ENCODE measurements around the gene KATNBL1.
"Not testable (repeated sequence)": the region's sequence is repeated elsewhere in the genome, so short reads cannot be mapped to it uniquely, and the experiment has no call there.

The KATNBL1 gene

DNA sequence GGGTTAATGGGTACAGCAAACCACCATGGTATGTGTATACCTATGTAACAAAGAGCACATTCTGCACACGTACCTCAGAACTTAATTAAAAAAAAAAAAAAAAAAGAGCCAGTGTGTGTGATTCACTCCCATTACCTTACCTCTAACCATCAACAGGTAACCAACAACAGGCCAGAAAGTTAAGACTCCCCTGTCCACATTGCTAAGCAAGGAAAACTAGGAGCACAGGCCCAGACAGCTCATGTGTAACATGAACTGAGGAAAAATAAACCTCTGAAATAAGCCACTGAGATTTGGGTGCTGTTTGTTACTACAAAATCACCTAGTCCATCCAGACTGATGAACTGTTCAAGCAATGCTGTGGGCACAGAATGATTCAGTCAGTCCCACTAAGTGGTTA is 6.0 kb downstream of the KATNBL1 start:
- no peak for ATAC-seq
- TF ChIP-seq ESRRG (CRISPR knock-in tag; IDR thresholded peaks at IDR 0.05): no peak

GRCh38 chr15:34203305-34203704 is 6.6 kb downstream of the KATNBL1 start:
- TF ChIP-seq PPARA (CRISPR knock-in tag; IDR thresholded peaks at IDR 0.05; ENCODE audit: borderline replicate concordance): no peak
- no peak for TF ChIP-seq GLIS3 (CRISPR knock-in tag; IDR thresholded peaks at IDR 0.05)
- TF ChIP-seq ZNF70 (CRISPR knock-in tag; IDR thresholded peaks at IDR 0.05): no peak
- no peak for TF ChIP-seq ZNF565 (CRISPR knock-in tag; conservative IDR thresholded peaks at IDR 0.05; ENCODE audit: low read depth)
- TF ChIP-seq BACH2 (CRISPR knock-in tag; IDR thresholded peaks at IDR 0.05; ENCODE audit: borderline replicate concordance): no peak
- TF ChIP-seq OSR1 (CRISPR knock-in tag; IDR thresholded peaks at IDR 0.05): no peak
- TF ChIP-seq ZFP3 (CRISPR knock-in tag; IDR thresholded peaks at IDR 0.05): no peak
- no peak for TF ChIP-seq TOX (CRISPR knock-in tag; IDR thresholded peaks at IDR 0.05; ENCODE audit: borderline replicate concordance)
- TF ChIP-seq POU6F1 (CRISPR knock-in tag; IDR thresholded peaks at IDR 0.05; ENCODE audit: borderline replicate concordance, low read depth): no peak
- TF ChIP-seq SNAI2 (CRISPR knock-in tag; IDR thresholded peaks at IDR 0.05): no peak
- TF ChIP-seq ZNF8 (CRISPR knock-in tag; IDR thresholded peaks at IDR 0.05): no peak
- TF ChIP-seq TCF4 (CRISPR knock-in tag; IDR thresholded peaks at IDR 0.05; ENCODE audit: borderline replicate concordance): no peak
- no peak for TF ChIP-seq CSDC2 (CRISPR knock-in tag; IDR thresholded peaks at IDR 0.05)
- TF ChIP-seq ESRRG (CRISPR knock-in tag; IDR thresholded peaks at IDR 0.05): no peak
- TF ChIP-seq ISL1 (CRISPR knock-in tag; IDR thresholded peaks at IDR 0.05): no peak
- TF ChIP-seq, protein P1, sequence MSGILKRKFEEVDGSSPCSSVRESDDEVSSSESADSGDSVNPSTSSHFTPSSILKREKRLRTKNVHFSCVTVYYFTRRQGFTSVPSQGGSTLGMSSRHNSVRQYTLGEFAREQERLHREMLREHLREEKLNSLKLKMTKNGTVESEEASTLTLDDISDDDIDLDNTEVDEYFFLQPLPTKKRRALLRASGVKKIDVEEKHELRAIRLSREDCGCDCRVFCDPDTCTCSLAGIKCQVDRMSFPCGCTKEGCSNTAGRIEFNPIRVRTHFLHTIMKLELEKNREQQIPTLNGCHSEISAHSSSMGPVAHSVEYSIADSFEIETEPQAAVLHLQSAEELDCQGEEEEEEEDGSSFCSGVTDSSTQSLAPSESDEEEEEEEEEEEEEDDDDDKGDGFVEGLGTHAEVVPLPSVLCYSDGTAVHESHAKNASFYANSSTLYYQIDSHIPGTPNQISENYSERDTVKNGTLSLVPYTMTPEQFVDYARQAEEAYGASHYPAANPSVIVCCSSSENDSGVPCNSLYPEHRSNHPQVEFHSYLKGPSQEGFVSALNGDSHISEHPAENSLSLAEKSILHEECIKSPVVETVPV (CRISPR knock-in tag; IDR thresholded peaks at IDR 0.05): no peak
- no peak for TF ChIP-seq ZFP30 (CRISPR knock-in tag; IDR thresholded peaks at IDR 0.05)
- TF ChIP-seq, protein P2, sequence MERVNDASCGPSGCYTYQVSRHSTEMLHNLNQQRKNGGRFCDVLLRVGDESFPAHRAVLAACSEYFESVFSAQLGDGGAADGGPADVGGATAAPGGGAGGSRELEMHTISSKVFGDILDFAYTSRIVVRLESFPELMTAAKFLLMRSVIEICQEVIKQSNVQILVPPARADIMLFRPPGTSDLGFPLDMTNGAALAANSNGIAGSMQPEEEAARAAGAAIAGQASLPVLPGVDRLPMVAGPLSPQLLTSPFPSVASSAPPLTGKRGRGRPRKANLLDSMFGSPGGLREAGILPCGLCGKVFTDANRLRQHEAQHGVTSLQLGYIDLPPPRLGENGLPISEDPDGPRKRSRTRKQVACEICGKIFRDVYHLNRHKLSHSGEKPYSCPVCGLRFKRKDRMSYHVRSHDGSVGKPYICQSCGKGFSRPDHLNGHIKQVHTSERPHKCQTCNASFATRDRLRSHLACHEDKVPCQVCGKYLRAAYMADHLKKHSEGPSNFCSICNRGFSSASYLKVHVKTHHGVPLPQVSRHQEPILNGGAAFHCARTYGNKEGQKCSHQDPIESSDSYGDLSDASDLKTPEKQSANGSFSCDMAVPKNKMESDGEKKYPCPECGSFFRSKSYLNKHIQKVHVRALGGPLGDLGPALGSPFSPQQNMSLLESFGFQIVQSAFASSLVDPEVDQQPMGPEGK (CRISPR knock-in tag; IDR thresholded peaks at IDR 0.05; ENCODE audit: borderline replicate concordance): no peak

DNA sequence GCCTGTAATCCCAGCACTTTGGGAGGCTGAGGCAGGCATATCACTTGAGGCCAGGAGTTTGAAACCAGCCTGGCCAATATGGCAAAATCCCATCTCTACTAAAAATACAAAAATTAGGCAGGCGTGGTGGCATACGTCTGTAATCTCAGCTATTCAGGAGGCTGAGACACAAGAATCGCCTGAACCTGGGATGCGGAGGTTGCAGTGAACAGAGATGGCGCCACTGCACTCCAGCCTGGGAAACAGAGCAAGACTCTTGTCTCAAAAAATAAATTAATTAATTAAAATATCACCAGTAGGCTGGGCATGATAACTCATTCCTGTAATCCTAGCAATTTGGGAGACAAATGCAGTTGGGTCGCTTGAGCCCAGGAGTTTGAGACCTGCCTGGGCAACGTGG is 16.6 kb downstream of the KATNBL1 start:
- not testable (repeated sequence) for ATAC-seq

More at GRCh38 chr15:34203305-34203704, 6.6 kb downstream of the KATNBL1 start:
- ATAC-seq: no peak

GRCh38 chr15:34188711-34189110 is 21.2 kb downstream of the KATNBL1 start:
- no peak for ATAC-seq
- TF ChIP-seq POU6F1 (CRISPR knock-in tag; IDR thresholded peaks at IDR 0.05; ENCODE audit: borderline replicate concordance, low read depth) (no peak), TOX (CRISPR knock-in tag; IDR thresholded peaks at IDR 0.05; ENCODE audit: borderline replicate concordance) (no peak), ZNF565 (CRISPR knock-in tag; conservative IDR thresholded peaks at IDR 0.05; ENCODE audit: low read depth) (no peak), TCF4 (CRISPR knock-in tag; IDR thresholded peaks at IDR 0.05; ENCODE audit: borderline replicate concordance) (no peak), ESRRG (CRISPR knock-in tag; IDR thresholded peaks at IDR 0.05) (no peak), ISL1 (CRISPR knock-in tag; IDR thresholded peaks at IDR 0.05) (no peak), CREB5 (CRISPR knock-in tag; IDR thresholded peaks at IDR 0.05; ENCODE audit: low read depth) (no peak), GLIS3 (CRISPR knock-in tag; IDR thresholded peaks at IDR 0.05) (no peak), BACH2 (CRISPR knock-in tag; IDR thresholded peaks at IDR 0.05; ENCODE audit: borderline replicate concordance) (no peak), ZNF8 (CRISPR knock-in tag; IDR thresholded peaks at IDR 0.05) (no peak), CSDC2 (CRISPR knock-in tag; IDR thresholded peaks at IDR 0.05) (no peak), TSHZ2 (CRISPR knock-in tag; IDR thresholded peaks at IDR 0.05) (no peak), RARB (CRISPR knock-in tag; IDR thresholded peaks at IDR 0.05) (no peak), ZNF70 (CRISPR knock-in tag; IDR thresholded peaks at IDR 0.05) (no peak)
- TF ChIP-seq, protein P2 (CRISPR knock-in tag; IDR thresholded peaks at IDR 0.05; ENCODE audit: borderline replicate concordance): no peak
- TF ChIP-seq, protein P1 (CRISPR knock-in tag; IDR thresholded peaks at IDR 0.05): no peak
